HG03045 (cell line): ENCODE data around the gene BEX1.
"Not testable (repeated sequence)": the region's sequence is repeated elsewhere in the genome, so short reads cannot be mapped to it uniquely, and the experiment has no call there.

Source experiments
- ATAC-seq: cut with Tn5 transposase; IDR thresholded peaks from one replicate; pipeline ENCODE4 v1.9.1; 2021; ENCODE audit warnings: mild to moderate bottlenecking, moderate library complexity; ENCODE audit not compliant: unreplicated experiment

BEX1 gene

DNA sequence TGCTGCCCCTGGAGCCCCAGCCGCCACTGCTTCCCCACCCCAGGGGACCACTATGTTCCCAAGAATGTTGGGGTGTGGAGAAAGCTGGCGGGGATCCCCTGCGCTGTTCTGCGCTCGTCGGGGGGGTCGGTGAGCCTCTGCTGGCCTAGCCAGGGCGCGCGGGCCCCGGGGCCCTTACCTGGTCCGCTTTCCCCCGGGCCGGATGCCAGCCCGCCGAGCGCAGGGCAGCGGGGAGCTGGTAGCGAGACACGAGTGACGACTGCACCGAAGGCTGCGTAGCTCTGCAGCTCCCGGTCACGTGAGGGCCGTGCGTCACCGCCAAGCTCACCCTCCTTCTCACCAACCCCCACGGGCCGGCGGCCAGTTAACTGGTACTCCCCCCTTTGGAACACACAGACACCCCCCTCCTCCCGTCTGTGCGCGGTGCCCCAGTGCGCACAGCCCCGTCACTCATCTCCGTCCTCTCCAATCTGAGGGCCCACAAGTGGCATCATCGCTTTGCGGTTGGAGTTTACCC is at the start of gene BEX1:
Gene BEX1 (minus strand): TSS at position 254 of the 517 bp plus-strand sequence. CDS start 897 bp downstream, outside the sequence.
- ATAC-seq: no peak

DNA sequence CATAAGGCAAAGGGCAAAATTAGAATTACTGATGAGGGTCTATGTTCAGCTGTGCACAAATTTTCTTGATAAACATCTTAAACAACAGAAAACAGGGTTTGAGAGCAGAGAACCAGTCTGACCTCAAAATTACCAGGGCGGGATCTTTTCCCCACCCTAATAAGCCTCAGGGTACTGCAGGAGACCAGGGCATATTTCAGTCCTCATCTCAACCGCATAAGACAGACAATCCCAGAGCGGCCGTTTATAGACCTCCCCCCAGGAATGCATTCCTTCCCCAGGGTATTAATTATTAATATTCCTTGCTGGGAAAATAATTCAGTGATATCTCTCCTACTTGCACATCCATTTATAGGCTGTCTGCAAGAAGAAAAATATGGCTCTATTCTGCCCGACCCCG is 45.5 kb upstream of the BEX1 start:
- ATAC-seq: not testable (repeated sequence)

DNA sequence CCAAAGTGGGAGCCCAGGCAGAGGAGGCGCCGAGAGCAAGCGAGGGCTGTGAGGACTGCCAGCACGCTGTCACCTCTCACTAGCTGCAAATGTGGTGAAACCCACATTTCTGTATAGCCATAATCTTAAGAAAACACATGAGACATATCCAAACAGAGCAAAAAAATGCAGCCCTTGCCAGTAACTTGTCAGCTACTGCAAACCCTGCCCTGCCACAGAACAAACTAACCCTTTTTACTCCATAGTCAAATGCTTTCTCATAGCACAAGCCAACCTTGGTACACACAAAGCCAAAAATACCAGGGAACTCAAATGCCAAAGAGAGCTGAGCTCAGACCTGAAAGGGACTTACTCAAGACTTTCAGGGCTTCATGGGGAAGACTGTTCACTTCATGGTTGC is 43.9 kb upstream of the BEX1 start:
- ATAC-seq: no peak

DNA sequence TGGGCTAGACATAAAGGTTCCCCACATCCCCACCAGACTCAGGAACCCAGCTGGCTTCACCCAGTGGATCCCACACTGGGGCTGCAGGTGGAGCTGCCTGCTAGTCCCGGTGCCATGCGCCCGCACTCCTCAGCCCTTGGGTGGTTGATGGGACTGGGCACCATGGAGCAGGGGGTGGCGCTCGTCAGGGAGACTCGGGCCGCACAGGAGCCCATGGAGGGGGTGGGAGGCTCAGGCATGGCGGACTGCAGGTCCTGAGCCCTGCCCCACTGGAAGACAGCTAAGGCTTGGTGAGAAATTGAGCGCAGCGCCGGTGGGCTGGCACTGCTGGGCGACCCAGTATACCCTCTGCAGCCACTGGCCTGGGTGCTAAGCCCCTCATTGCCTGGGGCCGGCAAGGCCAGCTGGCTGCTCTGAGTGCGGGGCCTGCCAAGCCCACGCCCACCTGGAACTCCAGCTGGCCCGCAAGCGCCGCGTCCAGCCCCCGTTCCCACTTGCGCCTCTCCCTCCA is 43.3 kb upstream of the BEX1 start:
- ATAC-seq: not testable (repeated sequence)

DNA sequence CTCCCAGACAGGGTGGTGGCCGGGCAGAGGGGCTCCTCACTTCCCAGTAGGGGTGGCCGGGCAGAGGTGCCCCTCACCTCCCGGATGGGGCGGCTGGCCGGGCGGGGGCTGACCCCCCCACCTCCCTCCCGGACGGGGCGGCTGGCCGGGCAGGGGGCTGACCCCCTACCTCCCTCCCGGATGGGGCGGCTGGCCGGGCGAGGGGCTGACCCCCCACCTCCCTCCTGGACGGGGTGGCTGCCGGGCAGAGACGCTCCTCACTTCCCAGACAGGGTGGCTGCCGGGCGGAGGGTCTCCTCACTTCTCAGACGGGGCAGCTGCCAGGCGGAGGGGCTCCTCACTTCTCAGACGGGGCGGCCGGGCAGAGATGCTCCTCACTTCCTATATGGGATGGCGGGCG is 40.4 kb upstream of the BEX1 start:
- not testable (repeated sequence) for ATAC-seq

DNA sequence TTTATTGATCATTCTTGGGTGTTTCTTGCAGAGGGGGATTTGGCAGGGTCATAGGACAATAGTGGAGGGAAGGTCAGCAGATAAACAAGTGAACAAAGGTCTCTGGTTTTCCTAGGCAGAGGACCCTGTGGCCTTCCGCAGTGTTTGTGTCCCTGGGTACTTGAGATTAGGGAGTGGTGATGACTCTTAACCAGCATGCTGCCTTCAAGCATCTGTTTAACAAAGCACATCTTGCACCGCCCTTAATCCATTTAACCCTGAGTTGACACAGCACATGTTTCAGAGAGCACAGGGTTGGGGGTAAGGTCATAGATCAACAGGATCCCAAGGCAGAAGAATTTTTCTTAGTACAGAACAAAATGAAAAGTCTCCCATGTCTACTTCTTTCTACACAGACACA is 39.9 kb upstream of the BEX1 start:
- ATAC-seq: not testable (repeated sequence)

DNA sequence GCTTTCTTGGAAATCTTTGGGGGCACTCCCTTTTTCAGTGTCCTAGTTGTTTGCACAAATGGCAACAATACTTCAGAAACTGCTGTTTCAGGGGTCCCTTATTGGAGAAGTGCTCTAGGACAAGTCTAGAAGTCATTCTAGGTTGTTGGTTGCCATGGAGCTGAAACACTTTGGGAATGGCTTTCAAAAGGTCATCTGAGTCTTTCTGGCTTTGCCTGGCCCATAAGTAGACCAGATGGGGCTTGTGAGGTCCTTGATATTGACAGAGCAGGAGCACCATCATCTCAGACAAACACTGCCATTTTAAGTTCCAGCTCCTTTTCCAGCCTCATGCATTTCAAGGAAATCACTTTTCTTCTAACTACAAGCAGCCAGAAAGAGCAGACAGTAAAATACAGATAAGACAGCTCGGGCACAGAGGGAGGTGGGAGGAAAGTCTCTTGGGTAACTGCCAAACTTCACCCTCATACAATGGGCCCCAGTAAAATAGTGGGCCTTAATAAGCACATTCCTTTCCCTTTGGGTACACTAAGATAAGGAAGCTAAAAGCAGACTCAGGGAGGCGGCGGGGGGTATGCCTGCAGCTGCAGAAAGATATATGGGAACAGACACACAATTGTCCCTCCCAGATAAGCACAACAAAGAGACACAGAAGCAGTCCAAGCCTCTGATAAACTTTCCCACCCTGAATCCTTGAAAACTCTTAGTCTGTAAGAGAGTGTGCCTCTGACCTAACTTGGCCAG is 37.5 kb upstream of the BEX1 start:
- no peak for ATAC-seq

DNA sequence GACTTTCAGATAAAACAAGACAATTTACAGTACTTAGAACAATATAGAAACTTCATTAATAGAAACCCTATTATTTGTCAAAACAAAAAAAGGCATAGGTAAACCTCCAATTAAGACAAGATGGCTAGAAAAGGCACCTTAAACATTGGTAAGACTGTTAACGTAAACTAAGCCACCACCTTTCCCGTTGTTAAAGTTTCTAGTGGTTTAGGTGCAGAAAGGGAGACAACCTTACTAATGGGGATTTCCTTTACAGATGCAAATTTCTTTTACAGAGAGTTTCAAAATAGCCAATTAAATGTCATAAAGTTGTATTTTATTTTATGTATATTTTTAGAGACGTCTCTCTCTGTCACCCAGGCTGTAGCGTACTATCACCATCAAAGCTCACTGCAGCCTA is 36.5 kb upstream of the BEX1 start:
- ATAC-seq: no peak

DNA sequence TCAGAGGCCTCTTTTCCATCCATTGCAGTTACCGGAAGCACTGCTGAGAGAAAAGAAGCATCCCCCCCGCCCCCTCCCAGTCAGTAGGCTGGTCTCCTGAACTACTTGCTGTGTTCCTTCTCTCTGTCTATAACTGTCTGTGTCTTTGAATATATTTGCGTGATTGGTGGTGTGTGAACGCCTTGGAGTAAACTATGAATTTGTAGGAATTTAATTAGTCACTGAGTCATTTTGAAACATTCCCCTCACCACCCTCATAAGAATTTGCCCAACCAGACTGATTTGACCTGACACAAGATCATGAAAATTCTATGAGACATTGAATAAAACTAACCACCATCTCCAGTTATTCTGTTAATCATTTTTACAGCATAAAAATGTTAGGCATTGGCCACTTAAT is 35.7 kb upstream of the BEX1 start:
- ATAC-seq: no peak

DNA sequence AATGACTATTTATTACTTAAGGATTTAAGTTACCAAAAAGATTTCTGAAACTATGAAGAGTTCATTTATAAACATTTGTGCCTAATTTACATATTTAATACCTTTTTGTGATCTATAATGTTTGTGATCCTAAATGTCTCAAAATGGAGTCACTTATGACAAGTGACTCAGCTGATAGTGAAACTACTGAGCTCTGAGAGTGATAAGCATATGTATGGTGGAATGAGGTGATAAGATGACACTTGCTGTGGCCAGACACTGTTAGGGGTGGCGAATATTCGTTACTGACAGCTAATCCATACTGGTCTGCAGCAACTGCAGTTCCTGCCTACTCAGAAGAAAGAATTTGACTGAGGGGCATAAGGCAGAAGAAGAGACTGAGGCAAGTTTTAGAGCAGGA is 34.5 kb upstream of the BEX1 start:
- no peak for ATAC-seq

DNA sequence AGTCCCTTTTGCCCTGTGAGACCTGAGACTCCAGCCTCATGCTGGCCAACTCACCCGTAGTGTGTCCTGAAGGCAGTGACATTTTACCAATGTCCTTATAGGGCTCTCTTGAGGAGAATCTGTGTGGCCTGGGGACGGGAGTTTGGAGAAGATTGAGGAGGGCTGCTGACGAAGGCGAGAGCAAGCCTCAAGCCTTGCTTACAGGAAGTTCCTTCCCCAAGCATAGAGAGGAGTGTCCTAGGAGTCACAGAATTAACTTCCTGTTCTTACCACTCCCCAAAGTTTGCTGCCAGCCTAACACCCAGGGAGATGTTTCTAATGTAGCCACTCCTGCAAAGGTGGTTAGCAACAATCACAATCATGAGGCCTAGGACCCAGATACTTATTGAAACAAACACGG is 29.0 kb upstream of the BEX1 start, which contains the start of gene NXF3:
Gene NXF3 (minus strand): TSS at position 202 of the 400 bp plus-strand sequence. CDS start 120 bp downstream, at position 82.
- ATAC-seq: no peak

DNA sequence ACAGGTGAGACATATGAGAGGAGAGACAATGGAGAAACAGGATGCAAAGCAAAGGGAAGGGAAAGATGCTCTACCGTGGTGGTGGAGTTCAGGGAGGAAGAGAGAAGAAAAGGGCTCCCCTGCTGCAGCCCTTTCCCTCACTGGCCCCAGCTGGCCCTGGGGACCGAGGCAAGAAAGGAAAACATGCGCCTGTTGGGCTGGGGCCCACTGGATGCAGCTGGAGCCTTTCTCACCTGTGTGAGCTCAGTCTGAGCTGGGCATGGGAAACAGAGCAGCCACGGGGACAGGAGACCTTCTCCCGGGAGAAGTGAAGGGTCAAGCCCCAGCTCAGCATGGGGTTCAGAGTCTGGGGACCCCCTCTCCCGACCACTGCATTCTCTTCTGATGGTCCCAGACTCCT is 17.1 kb upstream of the BEX1 start:
- no peak for ATAC-seq

DNA sequence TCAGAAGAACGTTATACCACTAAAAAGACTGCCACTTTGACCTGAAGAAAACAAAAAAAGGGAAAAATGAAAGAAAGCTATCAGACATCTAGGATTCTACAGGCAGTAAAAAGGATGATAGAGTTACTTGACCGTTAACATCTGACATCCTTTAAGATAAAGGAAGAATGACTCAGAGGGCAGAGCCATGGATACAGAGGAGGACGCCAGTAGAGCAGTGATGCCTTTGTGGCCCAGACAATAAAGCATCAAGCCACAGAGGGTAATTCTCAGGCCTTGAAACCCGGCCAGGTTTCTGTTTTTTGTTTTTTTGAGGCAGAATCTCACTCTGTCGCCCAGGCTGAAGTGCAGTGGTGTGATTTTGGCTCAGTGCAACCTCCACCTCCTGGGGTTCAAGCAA is 9.5 kb upstream of the BEX1 start:
- no peak for ATAC-seq

DNA sequence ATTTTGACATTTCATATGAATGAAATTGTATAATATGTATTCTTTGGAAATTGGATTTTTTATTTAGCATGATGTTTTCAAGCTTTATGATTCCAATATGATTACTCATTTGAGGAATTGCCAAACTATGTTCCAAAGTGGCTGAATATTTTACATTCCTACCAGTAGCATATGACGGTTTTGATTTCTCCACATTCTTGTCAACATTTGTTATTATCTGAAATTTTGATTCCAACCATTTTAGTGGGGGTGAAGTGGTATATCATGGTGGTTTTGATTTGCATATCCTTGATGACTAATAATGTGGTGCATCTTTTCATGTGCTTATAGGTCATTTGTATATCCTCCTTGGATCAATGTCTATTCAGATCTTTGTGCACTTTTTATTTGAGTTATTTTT is 2.6 kb upstream of the BEX1 start:
- ATAC-seq: no peak

DNA sequence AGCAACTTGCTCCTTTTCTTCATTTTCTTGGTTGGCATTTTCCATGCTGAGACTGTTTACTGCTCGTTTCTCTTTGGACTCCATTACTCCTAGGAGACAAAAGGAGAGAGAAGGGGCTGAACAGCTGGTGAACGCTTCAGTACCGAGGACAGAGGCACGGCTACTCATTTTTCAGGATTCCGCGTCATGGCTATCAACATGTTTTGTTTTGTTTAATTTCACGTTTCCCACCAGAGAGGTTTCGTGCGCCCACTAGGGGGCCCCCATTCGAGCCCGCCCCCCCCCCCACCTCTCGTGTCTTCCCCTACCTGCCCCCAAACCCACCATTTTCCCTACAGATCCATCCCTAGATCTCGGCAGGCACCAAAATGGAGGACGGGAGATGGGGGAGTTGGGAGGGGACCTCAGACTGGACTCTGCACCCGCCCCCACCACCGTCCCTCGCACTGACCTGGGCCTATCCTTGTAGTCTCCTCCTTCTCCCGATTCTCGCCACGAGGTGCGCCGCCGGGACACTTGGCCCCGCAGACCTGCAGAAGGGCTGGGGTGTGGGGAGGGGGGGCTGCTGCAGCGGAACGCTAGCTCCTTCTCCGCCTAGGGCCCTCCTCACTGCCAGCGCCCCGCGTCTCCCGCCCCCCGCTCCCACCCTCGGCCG is 653 bp downstream of the BEX1 start:
- no peak for ATAC-seq

DNA sequence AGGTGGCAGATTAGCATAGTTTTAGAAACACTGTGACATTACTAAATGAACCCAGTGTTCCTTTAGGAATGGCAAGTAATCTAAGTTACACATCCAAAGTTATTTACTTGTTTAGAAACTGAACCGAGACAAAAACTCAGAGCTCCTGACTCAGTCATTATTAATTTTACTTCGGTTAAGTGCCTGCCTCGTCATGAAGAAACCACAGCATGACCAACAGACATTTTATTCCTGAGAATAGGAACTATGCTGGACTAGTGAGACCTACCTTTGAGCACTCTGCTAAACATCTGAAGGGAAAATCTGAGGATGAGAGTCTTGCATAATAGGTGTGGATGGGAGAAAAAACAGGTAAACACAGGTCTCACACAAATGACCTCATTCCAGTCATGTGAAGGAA is 2.5 kb downstream of the BEX1 start:
- no peak for ATAC-seq

DNA sequence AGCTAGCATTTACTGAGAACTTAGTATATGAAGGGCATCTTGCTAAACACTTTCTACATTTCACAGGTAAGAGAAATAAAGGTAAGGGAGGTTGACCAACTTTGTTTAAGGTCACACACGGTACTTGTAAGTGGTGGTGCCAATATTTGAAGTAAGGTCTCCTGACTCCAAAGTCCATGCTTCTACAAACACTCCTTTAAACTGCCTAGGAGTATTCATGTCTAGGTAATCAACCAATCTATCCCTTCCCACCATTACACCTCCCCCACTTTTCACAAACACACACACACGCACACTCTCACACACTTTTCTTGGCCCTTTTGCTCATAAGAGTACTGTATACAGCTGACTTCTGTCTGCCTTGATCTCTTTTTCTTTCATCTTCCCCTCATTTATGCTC is 7.1 kb downstream of the BEX1 start:
- ATAC-seq: no peak

DNA sequence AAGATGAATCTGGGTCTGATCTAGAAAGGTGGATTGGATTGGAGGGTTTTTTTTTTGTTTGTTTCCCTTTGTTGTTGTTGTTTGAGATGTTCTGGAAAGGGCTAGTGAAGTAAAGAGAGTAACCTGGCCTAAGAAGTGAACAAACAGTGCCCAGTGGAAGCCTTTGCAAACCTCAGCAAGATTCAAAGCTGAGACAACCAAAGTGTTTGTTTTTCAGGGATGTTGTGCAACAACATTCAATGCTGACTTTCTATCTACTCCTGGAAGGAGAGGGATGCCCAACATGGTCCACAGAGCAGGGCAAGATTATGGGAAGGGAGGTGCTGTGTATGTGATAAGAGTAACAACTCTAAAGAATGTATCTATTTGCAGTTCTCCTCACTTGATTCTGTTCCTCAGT is 11.3 kb downstream of the BEX1 start:
- no peak for ATAC-seq

DNA sequence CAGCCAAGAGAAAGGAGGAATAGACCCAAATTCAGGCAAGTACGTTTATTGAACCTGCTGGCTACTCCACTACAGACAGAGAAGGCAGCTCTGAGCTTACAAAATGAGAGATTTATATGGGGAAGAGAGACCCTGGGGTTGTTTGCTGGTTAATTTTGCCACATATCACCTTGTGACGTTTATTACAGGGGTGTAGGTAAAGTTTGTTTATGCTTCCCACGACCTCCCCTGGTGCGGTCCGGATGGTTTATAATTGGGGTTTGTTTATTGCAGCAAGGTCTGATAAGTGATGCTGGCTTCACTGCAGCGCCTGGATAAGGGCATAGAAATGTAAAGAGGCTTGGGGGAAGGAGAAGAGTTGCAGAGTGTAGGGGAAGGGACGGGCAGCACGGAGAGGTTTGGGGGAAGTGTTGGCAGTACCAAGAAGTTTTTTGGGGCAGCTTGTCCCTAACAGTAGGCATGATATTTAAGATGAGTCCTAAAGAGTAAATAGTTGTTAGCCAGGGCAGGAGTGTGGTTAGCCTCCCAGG is 12.6 kb downstream of the BEX1 start:
- ATAC-seq: no peak

DNA sequence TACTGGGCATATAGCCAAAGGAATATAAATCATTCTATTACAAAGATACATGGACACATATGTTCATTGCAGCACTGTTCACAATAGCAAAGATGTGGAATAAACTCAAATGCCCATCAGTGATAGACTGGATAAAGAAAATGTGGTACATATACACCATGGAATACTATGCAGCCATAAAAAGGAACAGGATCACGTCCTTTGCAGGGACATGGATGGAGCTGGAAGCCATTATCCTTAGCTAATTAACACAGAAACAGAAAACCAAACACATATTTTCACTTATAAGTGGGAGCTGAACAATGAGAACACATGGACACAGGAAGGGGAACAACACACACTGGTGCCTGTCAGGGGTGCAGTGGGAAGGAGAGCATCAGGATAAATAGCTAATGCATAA is 30.6 kb downstream of the BEX1 start:
- not testable (repeated sequence) for ATAC-seq

DNA sequence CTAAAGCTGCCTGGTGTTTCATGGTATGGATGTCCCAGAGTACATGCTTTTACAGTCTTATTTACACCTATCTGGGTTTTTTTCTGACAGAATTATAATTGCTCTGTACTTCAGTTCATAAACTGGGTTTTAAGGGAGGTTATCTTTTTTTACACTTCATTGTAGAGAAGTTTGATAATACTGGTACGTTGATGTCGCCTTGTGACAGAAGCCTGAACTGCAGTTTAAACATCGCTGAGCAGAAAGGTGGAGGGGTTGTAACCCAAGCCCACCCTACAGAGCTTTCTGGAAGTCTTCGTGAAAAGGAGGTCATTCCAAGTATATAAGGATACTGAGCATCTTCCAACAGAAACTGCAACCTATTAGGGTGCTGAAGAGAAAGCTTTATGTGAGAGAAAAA is 46.4 kb downstream of the BEX1 start:
- no peak for ATAC-seq

DNA sequence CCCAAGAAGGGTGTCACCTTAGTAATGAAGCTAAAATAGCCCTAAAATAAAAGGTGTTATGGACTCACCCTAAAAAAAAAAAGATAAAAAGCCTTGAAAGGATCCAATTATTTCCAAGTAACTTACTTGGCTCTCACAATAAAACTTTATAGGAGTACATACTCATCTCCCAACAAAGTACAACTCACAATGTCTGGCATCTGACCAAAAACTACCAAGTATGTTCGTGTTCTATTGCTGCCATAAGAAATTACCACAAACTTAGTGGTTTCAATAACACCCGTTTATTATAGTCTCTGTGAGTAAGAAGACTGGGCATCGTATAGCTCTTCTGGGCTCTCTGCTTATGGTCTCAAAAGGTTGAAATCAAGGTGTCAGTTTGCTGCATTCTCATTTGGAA is 51.0 kb downstream of the BEX1 start:
- no peak for ATAC-seq
